Mesenchymal stem cell (in vitro differentiated cells and primary cell): ENCODE measurements around the gene SMAGP.
A peak's percentile ranks its signal among the peaks of the same experiment; 100 is the strongest.

Source experiments
- DNase-seq: peaks from one replicate; pipeline ENCODE4 v3.0.0-alpha.2; 2013
- H2AFZ ChIP-seq: one replicate; pipeline ENCODE4 v1.6.1; 2013; ENCODE audit warnings: low read depth, mild to moderate bottlenecking, control low read depth, inconsistent platforms, low read length, moderate library complexity
- H2AK5ac ChIP-seq: 2 replicates; pipeline ENCODE4 v1.6.1; 2013; ENCODE audit warnings: low read length, moderate library complexity, mild to moderate bottlenecking, inconsistent platforms; ENCODE audit not compliant: severe bottlenecking
- H2BK120ac ChIP-seq: one replicate; pipeline ENCODE4 v1.6.1; 2013; ENCODE audit warnings: low read depth, mild to moderate bottlenecking, inconsistent platforms, low read length, moderate library complexity
- H2BK12ac ChIP-seq, 2 experiments: one replicate each; pipeline ENCODE4 v1.6.1; 2013; ENCODE audit warnings: inconsistent platforms in 2 of 2, low read length in 2 of 2, mild to moderate bottlenecking in 2 of 2, moderate library complexity in 2 of 2, control low read depth in 1 of 2
- H2BK15ac ChIP-seq: one replicate; pipeline ENCODE4 v1.6.1; 2013; ENCODE audit warnings: mild to moderate bottlenecking, low read depth, inconsistent platforms; ENCODE audit not compliant: poor library complexity, severe bottlenecking
- H2BK5ac ChIP-seq: 2 replicates; pipeline ENCODE4 v1.6.1; 2013; ENCODE audit warnings: low read depth, mild to moderate bottlenecking, low read length, control low read depth, inconsistent platforms; ENCODE audit not compliant: poor library complexity, severe bottlenecking
- H3K14ac ChIP-seq, 2 experiments: one replicate each; pipeline ENCODE4 v1.6.1; 2013; ENCODE audit warnings: inconsistent platforms in 2 of 2, low read length in 2 of 2, control low read depth in 1 of 2, mild to moderate bottlenecking in 1 of 2, moderate library complexity in 1 of 2
- H3K18ac ChIP-seq, 2 experiments: one replicate each; pipeline ENCODE4 v1.6.1; 2013; ENCODE audit warnings: inconsistent platforms in 2 of 2, low read length in 2 of 2, control low read depth in 1 of 2, low read depth in 1 of 2, mild to moderate bottlenecking in 1 of 2
- H3K23ac ChIP-seq, 2 experiments: one replicate each; pipeline ENCODE4 v1.6.1; 2013; ENCODE audit warnings: inconsistent platforms in 2 of 2, low read length in 2 of 2, mild to moderate bottlenecking in 2 of 2, moderate library complexity in 2 of 2, control low read depth in 1 of 2
- H3K27ac ChIP-seq: 2 replicates; pipeline ENCODE4 v1.5.1; 2013; ENCODE audit warnings: mild to moderate bottlenecking, moderate library complexity, low read length, control low read depth, inconsistent platforms; ENCODE audit not compliant: poor library complexity, severe bottlenecking
- H3K27me3 ChIP-seq, 2 experiments: 2 replicates each; pipeline versions ENCODE4 v1.6.1 to v1.7.0; 2013; ENCODE audit warnings: low read length in 2 of 2, mild to moderate bottlenecking in 2 of 2, moderate library complexity in 2 of 2, control low read depth in 1 of 2, inconsistent platforms in 1 of 2; ENCODE audit not compliant: control insufficient read depth in 1 of 2, insufficient read depth in 1 of 2
- H3K36me3 ChIP-seq, 2 experiments: 2 replicates each; pipeline versions ENCODE4 v1.6.1 to v1.7.0; 2013; ENCODE audit warnings: low read length in 2 of 2, control low read depth in 1 of 2, inconsistent platforms in 1 of 2, low read depth in 1 of 2, mild to moderate bottlenecking in 1 of 2; ENCODE audit not compliant: insufficient read depth in 2 of 2, control insufficient read depth in 1 of 2
- H3K4ac ChIP-seq, 2 experiments: one replicate each; pipeline ENCODE4 v1.6.1; 2013; ENCODE audit warnings: inconsistent platforms in 2 of 2, low read length in 2 of 2, mild to moderate bottlenecking in 2 of 2, moderate library complexity in 2 of 2, control low read depth in 1 of 2, low read depth in 1 of 2
- H3K4me1 ChIP-seq: 2 replicates; pipeline ENCODE4 v1.6.1; 2013; ENCODE audit warnings: low read depth, low read length, control low read depth; ENCODE audit not compliant: control insufficient read depth, insufficient read depth
- H3K4me2 ChIP-seq: 2 replicates; pipeline ENCODE4 v1.6.1; 2013; ENCODE audit warnings: low read length, mild to moderate bottlenecking, inconsistent platforms; ENCODE audit not compliant: poor library complexity, severe bottlenecking
- H3K4me3 ChIP-seq, 2 experiments: 2 replicates each; pipeline versions ENCODE4 v1.5.1 to v1.7.0; 2013; ENCODE audit warnings: low read length in 2 of 2, mild to moderate bottlenecking in 2 of 2, control low read depth in 1 of 2, low read depth in 1 of 2; ENCODE audit not compliant: insufficient read depth in 1 of 2
- H3K79me1 ChIP-seq: replicated peaks from 2 replicates; pipeline ENCODE4 v1.6.1; 2013; ENCODE audit warnings: mild to moderate bottlenecking, control low read depth, low read length, inconsistent platforms; ENCODE audit not compliant: poor library complexity, severe bottlenecking
- H3K9ac ChIP-seq: 2 replicates; pipeline ENCODE4 v1.7.0; 2013; ENCODE audit warnings: mild to moderate bottlenecking, low read length, moderate library complexity
- H3K9me3 ChIP-seq: 2 replicates; pipeline ENCODE4 v1.7.0; 2013; ENCODE audit warnings: mild to moderate bottlenecking, low read length; ENCODE audit not compliant: control insufficient read depth
- H4K8ac ChIP-seq: one replicate; pipeline ENCODE4 v1.6.1; 2013; ENCODE audit warnings: inconsistent platforms, mild to moderate bottlenecking, low read length, moderate library complexity
- H4K91ac ChIP-seq: one replicate; pipeline ENCODE4 v1.6.1; 2013; ENCODE audit warnings: mild to moderate bottlenecking, low read length, inconsistent platforms
- WGBS: methylation state at CpG from one replicate; pipeline ENCODE4 v1.1.7; 2013; ENCODE audit warnings: mixed read lengths; 5-methylcytosine and 5-hydroxymethylcytosine counted together

Gene SMAGP

GRCh38 chr12:51219322-51219721, 50.9 kb downstream of the SMAGP start:
- Histone ChIP-seq H2BK12ac (no peak overlapping the region), H3K9ac (peak overlapping the region; percentile 95), H3K4me3 (peak overlapping the region in 1 of 2 experiments; percentile 92), H3K27me3 (no peaks in the 10 kb centered on the region), H4K91ac (no peak overlapping the region), H3K9me3 (no peaks in the 10 kb centered on the region), H3K18ac (no peak overlapping the region), H2BK5ac (no peak overlapping the region), H2AFZ (no peak overlapping the region), H2AK5ac (no peak overlapping the region), H3K36me3 (no peaks in the 10 kb centered on the region), H3K79me1 (no peaks in the 10 kb centered on the region), H3K4ac (no peak overlapping the region), H3K23ac (no peak overlapping the region), H4K8ac (no peak overlapping the region), H3K4me1 (peaks cover 7% of the 10 kb centered on the region), H3K14ac (no peak overlapping the region), H2BK120ac (no peak overlapping the region), H2BK15ac (no peak overlapping the region), H3K4me2 (no peak overlapping the region), H3K27ac (no peak overlapping the region)
- no peak for DNase-seq
- 90% methylated on average over 5 of the region's 5 CpGs for WGBS

GRCh38 chr12:51218607-51219161, 51.5 kb downstream of the SMAGP start:
- H3K14ac ChIP-seq = no peak overlapping the region
- no peak overlapping the region for H2BK5ac ChIP-seq
- H3K18ac ChIP-seq = peak overlapping the region; percentile 87 to 94
- peak overlapping the region; percentile 64 for H2AK5ac ChIP-seq
- H2BK15ac ChIP-seq = no peak overlapping the region
- H3K9me3 ChIP-seq = no peaks in the 10 kb centered on the region
- no peaks in the 10 kb centered on the region for H3K36me3 ChIP-seq
- no peak overlapping the region for H2BK120ac ChIP-seq
- H3K4me2 ChIP-seq = peak overlapping the region; percentile 86
- peak overlapping the region in 1 of 2 experiments; percentile 92 for H3K4me3 ChIP-seq
- H3K4ac ChIP-seq = peak overlapping the region; percentile 73 to 92
- H3K27ac ChIP-seq = no peak overlapping the region
- H3K23ac ChIP-seq = no peak overlapping the region
- WGBS = 65% methylated on average over 8 of the region's 10 CpGs
- H2AFZ ChIP-seq = peak overlapping the region; percentile 60
- DNase-seq = no peak
- H3K9ac ChIP-seq = peak overlapping the region; percentile 95
- H3K4me1 ChIP-seq = peaks cover 7% of the 10 kb centered on the region
- no peaks in the 10 kb centered on the region for H3K27me3 ChIP-seq
- peak overlapping the region in 1 of 2 experiments; percentile 21 for H2BK12ac ChIP-seq
- no peaks in the 10 kb centered on the region for H3K79me1 ChIP-seq
- no peak overlapping the region for H4K91ac ChIP-seq
- H4K8ac ChIP-seq = peak overlapping the region; percentile 47

GRCh38 chr12:51217968-51218606, 52.1 kb downstream of the SMAGP start, which contains the start of gene POU6F1:
POU6F1 (minus strand) TSS chr12:51218062; CDS start chr12:51206836, 11,226 bp downstream.
- H2BK120ac ChIP-seq = peak within 1 kb of the TSS; percentile 98
- H3K9me3 ChIP-seq = no peaks in the 10 kb centered on the region
- H3K9ac ChIP-seq = peak within 1 kb of the TSS; percentile 95
- H3K36me3 ChIP-seq = no peaks in the 10 kb centered on the region
- peak within 1 kb of the TSS; percentile 77 to 92 for H3K4me3 ChIP-seq
- peak within 1 kb of the TSS; percentile 64 for H2AK5ac ChIP-seq
- peaks cover 7% of the 10 kb centered on the region for H3K4me1 ChIP-seq
- no peak within 1 kb of the TSS for H3K27ac ChIP-seq
- peak within 1 kb of the TSS; percentile 85 for H4K91ac ChIP-seq
- no peaks in the 10 kb centered on the region for H3K27me3 ChIP-seq
- peak within 1 kb of the TSS; percentile 73 to 94 for H3K4ac ChIP-seq
- H3K4me2 ChIP-seq = peak within 1 kb of the TSS; percentile 86
- H3K14ac ChIP-seq = peak within 1 kb of the TSS; percentile 56 to 92
- H4K8ac ChIP-seq = peak within 1 kb of the TSS; percentile 95
- H3K79me1 ChIP-seq = no peaks in the 10 kb centered on the region
- DNase-seq = peak; percentile 90
- peak within 1 kb of the TSS in 1 of 2 experiments; percentile 59 for H3K23ac ChIP-seq
- 6% methylated on average over 34 of the region's 35 CpGs for WGBS
- peak within 1 kb of the TSS in 1 of 2 experiments; percentile 71 for H2BK12ac ChIP-seq
- peak within 1 kb of the TSS; percentile 87 to 94 for H3K18ac ChIP-seq
- peak within 1 kb of the TSS; percentile 51 for H2BK5ac ChIP-seq
- peak within 1 kb of the TSS; percentile 60 for H2AFZ ChIP-seq
- peak within 1 kb of the TSS; percentile 53 for H2BK15ac ChIP-seq
